Stimulated activated CD4-positive, alpha-beta T cell treated with anti-CD3 and anti-CD28 coated beads, Interleukin-4, amount 100 ng/mL, for 4 hours (primary cell): ENCODE data around the gene FAM186B.

ENCODE experiments used
- DNase-seq, 2 experiments: peaks; one replicate each; pipeline ENCODE4 v3.0.0-alpha.2; 2020

The FAM186B gene

GRCh38 chr12:49567611-49568441, 37.6 kb downstream of the FAM186B start, which contains the start of gene MCRS1:
Gene MCRS1 (minus strand): TSS chr12:49568142. CDS start chr12:49566731, 1,411 bp downstream.
- peak; percentile 86 to 89 for DNase-seq

DNA sequence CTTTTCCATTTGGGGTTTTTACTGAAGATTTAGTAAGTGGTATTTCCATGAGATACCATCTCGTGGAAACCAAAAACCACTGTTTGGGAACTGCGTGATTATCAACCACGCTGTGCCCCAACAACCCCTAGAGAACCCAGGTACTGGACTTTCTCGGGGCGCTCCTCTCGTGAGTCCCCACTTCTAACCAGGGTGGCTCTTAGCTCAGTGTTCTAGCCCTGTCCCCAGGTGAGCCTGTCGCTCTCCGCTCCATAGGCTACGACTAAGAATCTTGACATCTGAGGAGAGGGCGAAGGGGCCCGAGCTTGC, 38.2 kb downstream of the FAM186B start:
- DNase-seq = no peak

DNA sequence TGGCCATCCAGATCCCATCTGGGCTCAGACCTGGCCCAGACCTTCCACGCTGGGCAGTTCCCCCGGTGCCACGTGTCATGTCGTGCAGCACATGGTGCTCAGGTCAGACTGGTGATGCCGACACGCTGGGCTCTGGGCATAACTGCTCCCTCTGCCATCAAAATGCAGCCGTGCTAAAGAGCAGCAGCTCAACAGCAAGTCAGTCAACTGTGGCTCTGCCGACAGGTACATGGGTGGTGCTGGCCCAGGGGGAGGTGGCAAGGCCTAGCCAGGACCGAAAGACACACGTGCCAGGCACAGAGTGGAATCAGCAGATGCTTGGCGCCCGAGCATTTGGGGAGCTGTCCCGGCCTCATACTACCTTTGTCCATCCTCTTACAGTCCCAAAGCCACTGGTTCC, 39.1 kb downstream of the FAM186B start:
- DNase-seq = no peak

DNA sequence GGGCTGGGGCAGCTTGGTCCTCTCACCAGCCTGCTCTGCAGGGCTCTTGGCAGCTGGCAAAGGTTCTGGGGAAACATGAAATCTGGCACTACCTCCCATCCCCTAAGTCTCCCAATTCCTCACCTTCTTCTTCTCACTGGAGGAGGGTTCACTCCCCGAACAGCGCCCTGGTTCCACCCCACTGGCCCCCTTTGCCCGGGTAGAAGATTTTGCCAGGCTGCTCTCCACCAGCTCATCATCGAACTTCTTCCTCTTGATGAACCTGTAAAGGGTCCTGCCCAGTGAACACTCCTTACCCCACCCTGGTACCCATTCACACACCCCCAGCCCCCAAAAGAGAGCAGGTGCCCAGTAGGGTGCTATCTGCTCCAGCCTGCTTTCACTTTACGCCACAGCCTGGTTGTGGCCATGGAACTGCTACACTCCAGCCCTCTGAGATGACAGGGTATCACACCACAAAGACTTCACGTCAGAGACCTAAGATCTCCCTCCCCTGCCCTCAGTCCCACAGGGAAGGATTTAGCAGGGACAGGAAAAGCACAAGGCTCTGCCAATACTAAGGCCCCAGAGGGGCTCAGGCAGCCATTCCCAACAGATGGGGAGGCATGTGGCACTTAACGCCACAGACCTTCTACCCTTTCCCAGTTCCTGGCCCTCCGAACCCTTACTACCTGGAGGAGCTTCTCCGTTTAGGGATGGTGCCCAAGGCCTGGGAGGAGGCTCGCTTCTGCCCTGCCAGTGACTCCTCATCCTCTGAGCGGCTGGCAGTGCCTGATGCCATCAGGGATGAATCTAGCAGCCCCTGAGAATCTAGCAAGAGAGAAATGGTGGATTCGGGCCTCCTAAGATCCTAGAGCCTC, 39.8 kb downstream of the FAM186B start:
- no peak for DNase-seq

DNA sequence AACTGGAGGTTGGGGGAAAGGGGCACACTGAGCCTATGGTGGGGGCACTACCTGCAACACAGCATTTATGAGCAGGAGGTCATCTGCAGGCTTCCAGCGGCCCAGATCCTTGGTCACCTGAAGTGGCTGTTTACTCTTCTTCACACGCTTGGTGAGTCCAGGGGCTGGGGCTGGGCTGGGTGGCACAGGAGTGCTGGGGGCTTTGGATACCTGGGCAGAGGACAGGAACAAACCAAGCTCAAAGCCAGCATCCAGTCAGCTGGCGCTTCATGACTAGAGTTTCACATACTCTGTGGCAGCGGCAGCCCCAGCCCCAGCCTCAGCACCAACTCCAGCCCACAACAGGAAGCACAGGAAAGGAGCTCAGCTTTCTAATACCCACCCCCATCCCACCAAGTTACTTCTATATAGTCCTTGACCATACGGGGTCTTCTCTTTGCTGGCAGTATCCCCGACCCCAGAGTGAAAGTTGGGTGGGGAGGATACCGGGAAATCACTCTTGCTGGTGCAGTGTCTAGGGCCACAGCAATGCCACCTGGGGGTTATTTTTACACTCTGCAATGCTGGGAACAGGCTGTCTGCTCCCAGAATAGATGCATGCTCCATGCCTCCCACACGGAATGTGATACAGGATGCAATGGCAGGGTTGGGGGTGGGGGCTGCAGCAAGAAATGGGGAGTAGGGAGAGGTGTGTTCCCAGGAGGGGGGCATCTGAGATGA, 40.6 kb downstream of the FAM186B start:
- DNase-seq = no peak

- DNase-seq = no peak
These were observed 41.3 kb downstream of the FAM186B start for GRCh38 chr12:49563951-49564685.

GRCh38 chr12:49562831-49563230, 42.6 kb downstream of the FAM186B start:
- no peak for DNase-seq

DNA sequence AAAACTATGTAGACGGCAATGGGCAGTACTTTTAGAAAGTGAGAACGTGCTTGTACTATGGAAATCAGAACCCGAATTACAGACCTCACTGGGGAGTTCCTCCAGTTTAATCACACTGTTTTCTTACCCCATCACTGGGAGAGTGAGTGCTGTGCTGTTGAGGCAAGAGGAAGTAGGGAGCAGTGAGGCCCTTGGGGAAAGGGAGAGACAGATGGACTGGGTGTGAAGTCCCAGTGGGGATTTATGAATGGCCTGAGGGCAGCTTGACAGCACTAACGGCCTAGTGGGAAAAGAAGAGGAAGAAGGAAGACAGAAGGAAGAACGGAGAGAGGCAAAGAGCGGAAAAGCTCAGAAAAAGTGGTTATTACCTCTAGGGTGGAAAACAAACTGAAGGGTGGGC, 43.2 kb downstream of the FAM186B start:
- DNase-seq = no peak

GRCh38 chr12:49560695-49561094, 44.7 kb downstream of the FAM186B start:
- no peak for DNase-seq

- DNase-seq = no peak
These were observed 46.3 kb downstream of the FAM186B start for GRCh38 chr12:49559011-49559675.

DNA sequence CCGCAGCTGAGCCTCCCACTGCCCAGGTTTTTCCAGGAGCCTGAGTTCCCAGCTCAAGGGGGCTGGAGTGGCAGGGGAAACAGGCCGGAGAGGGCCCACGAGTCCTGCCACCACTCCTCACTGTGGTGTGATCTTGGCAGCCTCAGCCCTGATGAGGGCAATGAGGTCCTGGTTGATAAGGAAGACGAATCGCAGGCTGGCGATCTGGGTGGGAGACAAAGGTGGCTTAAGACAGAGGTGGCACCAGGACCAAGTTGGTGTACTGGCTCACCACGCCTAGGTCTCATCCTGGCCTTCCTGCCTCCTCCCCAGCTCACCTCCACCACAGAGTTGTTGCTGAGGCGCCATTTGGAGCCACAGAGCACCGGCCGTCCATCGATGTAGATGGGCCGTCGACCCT, 46.9 kb downstream of the FAM186B start:
- no peak for DNase-seq

DNA sequence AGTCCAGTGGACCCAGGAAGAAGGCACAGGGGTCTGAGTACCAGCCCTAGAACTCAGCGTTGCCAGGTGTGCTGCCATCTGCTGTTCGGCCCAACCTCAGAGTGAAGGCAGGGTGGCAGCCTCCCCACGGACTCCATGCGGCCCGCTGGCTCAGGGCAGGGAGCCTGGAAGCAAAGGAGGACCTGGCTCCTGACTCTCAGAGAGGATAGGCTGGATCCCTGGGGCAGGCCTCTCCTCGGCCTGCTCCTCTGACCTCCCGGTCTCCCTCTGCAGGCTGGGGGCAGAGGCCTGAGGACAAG, 47.6 kb downstream of the FAM186B start:
- DNase-seq = no peak

- no peak for DNase-seq
These were observed 48.1 kb downstream of the FAM186B start for GRCh38 chr12:49557187-49557916.

DNA sequence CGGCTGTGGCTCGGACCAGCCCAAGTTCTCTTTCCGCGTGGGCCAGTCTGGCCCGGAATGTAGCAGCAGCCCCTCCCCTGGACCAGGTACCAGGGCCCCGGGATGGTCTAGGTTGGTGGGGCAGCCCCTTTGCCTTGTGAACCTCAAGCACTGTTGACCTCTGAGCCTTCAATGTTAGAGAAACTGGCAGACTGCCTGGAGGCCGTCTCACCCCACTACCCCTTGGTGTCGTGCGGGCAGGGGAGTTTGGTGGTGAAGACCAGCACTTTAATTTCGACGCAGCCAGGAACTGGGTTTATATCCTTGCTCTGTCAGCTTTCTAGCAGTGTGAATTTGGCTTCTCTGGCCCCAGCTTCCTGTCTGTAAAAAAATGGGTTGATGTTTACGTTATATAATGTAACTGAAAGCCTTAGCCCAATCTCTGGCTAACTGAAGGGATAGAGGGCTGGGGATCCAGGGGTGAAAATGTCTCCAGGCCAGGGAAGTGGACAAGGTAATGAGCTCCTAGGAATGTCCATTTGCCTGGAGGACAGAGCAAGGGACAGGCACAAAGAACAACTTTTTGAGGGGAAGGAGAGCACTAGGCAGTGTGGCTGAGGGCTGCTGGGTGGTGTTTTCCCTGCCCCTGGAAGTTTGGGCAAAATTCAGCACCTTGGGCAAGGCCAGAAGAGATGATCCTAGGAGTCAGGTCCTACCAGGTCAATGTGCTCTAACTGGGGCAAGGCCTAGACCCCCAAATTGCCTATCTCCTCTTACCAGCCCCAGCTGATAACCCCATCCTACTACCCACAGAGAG, 48.9 kb downstream of the FAM186B start:
- no peak for DNase-seq

- DNase-seq = no peak
These were observed 49.6 kb downstream of the FAM186B start for GRCh38 chr12:49555631-49556390.

DNA sequence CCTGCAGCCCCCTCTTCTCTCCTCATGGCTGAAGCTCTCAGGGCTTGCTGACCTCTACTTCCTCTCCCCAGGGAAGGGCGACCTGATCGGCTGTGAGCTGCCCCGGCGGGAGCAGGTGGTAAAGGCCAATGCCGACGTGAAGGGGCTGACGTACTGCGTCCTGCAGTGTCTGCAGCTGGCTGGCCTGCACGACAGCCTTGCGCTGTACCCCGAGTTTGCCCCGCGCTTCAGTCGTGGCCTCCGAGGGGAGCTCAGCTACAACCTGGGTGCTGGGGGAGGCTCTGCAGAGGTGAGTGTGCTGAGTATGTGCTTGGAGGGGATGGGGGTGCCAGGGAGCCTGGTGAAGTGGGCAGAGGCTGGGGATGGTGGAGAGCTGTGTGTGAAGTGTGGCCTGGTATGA, 51.2 kb downstream of the FAM186B start:
- no peak for DNase-seq

DNA sequence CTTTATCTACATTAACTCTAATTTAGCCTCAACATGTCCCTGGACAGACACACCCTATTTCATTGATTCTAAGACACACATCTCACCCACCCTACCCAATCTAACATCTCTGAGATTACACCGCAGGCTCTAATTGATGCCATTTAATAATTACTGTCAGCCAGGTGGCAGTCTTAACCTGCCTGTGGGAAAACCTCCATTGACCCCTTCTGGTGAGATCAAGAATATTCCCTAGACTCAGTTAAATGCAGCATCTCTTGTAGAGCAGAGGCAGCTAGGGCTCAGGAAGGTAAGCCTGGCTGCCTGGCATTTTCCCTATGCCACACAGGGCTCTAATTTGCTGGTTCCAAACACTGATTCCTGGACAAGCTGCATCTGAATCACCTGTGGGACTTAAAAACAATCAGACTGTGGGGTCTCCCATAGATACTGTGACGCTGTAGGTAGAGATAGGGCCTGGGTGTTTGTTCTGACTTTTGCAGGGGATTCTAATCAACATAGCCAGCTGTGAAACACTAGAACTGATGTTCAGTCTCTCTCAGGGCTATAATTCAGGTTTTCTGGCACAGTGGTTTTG, 51.8 kb downstream of the FAM186B start:
- no peak for DNase-seq

GRCh38 chr12:49552899-49553298, 52.5 kb downstream of the FAM186B start:
- DNase-seq = no peak

- no peak for DNase-seq
These were observed 53.0 kb downstream of the FAM186B start for GRCh38 chr12:49552425-49552824.

DNA sequence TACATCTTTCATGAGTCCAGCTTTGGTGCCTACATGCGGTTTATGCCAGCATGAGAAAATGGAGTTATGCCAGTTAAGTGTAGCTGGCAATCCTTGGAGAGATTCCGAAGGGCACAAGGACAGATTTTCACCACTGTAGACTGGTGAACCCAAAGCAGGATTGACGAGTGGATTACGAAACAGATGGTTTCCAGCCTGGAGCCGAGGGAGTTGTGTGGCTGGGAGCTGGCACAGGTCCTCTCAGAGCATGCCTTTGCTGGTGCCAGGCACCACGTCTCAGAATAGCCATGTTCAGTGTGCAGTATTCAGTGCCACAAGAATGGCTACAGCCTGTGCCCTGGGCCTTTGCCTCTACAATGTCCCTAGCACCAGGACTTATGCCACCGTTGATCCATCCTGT, 53.4 kb downstream of the FAM186B start:
- DNase-seq = no peak
